GM23248 (cell line): ENCODE data around the gene CTNNA3. TPM values are rescaled to one million over a fixed set of nuclear protein-coding genes. Genes with fewer than 3 reads are reported as not detected.

Source experiments
- DNase-seq: peaks from one replicate; pipeline ENCODE4 v3.0.0-alpha.2; 2015
- H2AFZ ChIP-seq: fragments of 200-600 bp; sonication (generic); 2 replicates; pipeline ENCODE4 v1.6.1; 2016; ENCODE audit warnings: antibody characterized with exemption
- H3F3A ChIP-seq: fragments of 200-600 bp; sonication (generic); 2 replicates; pipeline ENCODE4 v1.6.1; 2016; ENCODE audit warnings: mild to moderate bottlenecking, antibody characterized with exemption, mixed run types; ENCODE audit not compliant: insufficient read depth
- H3K27ac ChIP-seq: fragments of 200-600 bp; sonication (generic); 2 replicates; pipeline ENCODE4 v1.5.1; 2016; ENCODE audit warnings: mild to moderate bottlenecking
- H3K27me3 ChIP-seq: fragments of 200-600 bp; sonication (generic); replicated peaks from 2 replicates; pipeline ENCODE4 v1.6.1; 2016; ENCODE audit warnings: mild to moderate bottlenecking; ENCODE audit not compliant: insufficient read depth
- H3K36me3 ChIP-seq: fragments of 200-600 bp; sonication (generic); 2 replicates; pipeline ENCODE4 v1.6.1; 2016; ENCODE audit warnings: low read depth, mild to moderate bottlenecking
- H3K4me1 ChIP-seq: fragments of 200-600 bp; sonication (generic); 2 replicates; pipeline ENCODE4 v1.6.1; 2016; ENCODE audit warnings: mild to moderate bottlenecking; ENCODE audit not compliant: insufficient read depth
- H3K4me2 ChIP-seq: fragments of 200-600 bp; sonication (generic); one replicate; pipeline ENCODE4 v1.6.1; 2016; ENCODE audit warnings: mild to moderate bottlenecking; ENCODE audit not compliant: unreplicated experiment
- H3K4me3 ChIP-seq: fragments of 200-600 bp; sonication (generic); 2 replicates; pipeline ENCODE4 v1.5.1; 2016; ENCODE audit warnings: mild to moderate bottlenecking
- H3K79me2 ChIP-seq: fragments of 200-600 bp; sonication (generic); 2 replicates; pipeline ENCODE4 v1.6.1; 2016; ENCODE audit warnings: mild to moderate bottlenecking; ENCODE audit not compliant: insufficient read depth
- H3K9ac ChIP-seq: fragments of 200-600 bp; sonication (generic); 2 replicates; pipeline ENCODE4 v1.6.1; 2016; ENCODE audit warnings: mild to moderate bottlenecking
- H3K9me2 ChIP-seq: fragments of 200-600 bp; sonication (generic); 2 replicates; pipeline ENCODE4 v1.6.1; 2016; ENCODE audit warnings: mixed run types, mild to moderate bottlenecking, moderate library complexity; ENCODE audit not compliant: insufficient read depth
- H3K9me3 ChIP-seq: fragments of 200-600 bp; sonication (generic); one replicate; pipeline ENCODE4 v1.6.1; 2017; ENCODE audit warnings: low read depth
- H4K20me1 ChIP-seq: fragments of 200-600 bp; sonication (generic); 2 replicates; pipeline ENCODE4 v1.6.0; 2016; ENCODE audit not compliant: insufficient read depth
- EZH2 ChIP-seq: fragments of 200-600 bp; sonication (generic); IDR thresholded peaks from 2 replicates; pipeline ENCODE4 v1.6.1; 2018; ENCODE audit warnings: antibody characterized with exemption, mild to moderate bottlenecking; ENCODE audit not compliant: insufficient read depth, poor library complexity, severe bottlenecking
- EZH2phosphoT487 ChIP-seq: fragments of 200-600 bp; sonication (generic); IDR thresholded peaks from 2 replicates; pipeline ENCODE4 v1.6.1; 2018; ENCODE audit warnings: antibody characterized with exemption, moderate library complexity, mild to moderate bottlenecking, low read depth; ENCODE audit not compliant: insufficient read depth
- WGBS, 2 experiments: methylation state at CpG; one replicate each; pipeline ENCODE4 v1.1.6; 2015 to 2017; ENCODE audit warnings: low lambda C conversion rate in 2 of 2, low coverage in 1 of 2; ENCODE audit errors: missing lambda C conversion rate in 2 of 2; 5-methylcytosine and 5-hydroxymethylcytosine counted together
- in situ Hi-C: fragments of 300-500 bp; cut with MboI; formaldehyde crosslinking; loops from 2 replicates; pipeline ENCODE4 v1.15.0; 2020
- polyA plus RNA-seq: library from polyadenylated mRNA; unstranded; fragments of >200 nt; fragmentation: Nextera tagmentation; extraction: Ambion mirVana; gene quantifications from 2 replicates; pipeline ENCODE4 v1.2.1, GENCODE V29; 2016
- total RNA-seq: library from RNA; depleted of rRNA; stranded (reverse); fragments of >200 nt; shearing (Covaris generic); gene quantifications from 2 replicates; pipeline ENCODE4 v1.2.3, GENCODE V29; 2014

Gene CTNNA3
- total and polyA plus RNA-seq, 2 experiments from 2014 or later, result not detected

GRCh38 chr10:66353422-66353821 lies 1342.6 kb downstream of the CTNNA3 start:
- DNase-seq, result no peak
- TF ChIP-seq EZH2phosphoT487 (no peak), EZH2 (no peak)
- H3K4me3 ChIP-seq, result no peak overlapping the region
- no peaks in the 10 kb centered on the region for H3K36me3 ChIP-seq
- in situ Hi-C loops, result no loop called here
- no peaks in the 10 kb centered on the region for H3K9me2 ChIP-seq
- H3F3A ChIP-seq, result no peaks in the 10 kb centered on the region
- no peak overlapping the region for H2AFZ ChIP-seq
- no peak overlapping the region for H3K4me2 ChIP-seq
- no peaks in the 10 kb centered on the region for H3K9me3 ChIP-seq
- no peak overlapping the region for H3K27ac ChIP-seq
- H3K27me3 ChIP-seq, result no peaks in the 10 kb centered on the region
- no peaks in the 10 kb centered on the region for H3K4me1 ChIP-seq
- no peaks in the 10 kb centered on the region for H3K79me2 ChIP-seq
- no peaks in the 10 kb centered on the region for H4K20me1 ChIP-seq
- WGBS, 2 experiments, result 23% methylated on average over 3 of the region's 3 CpGs
- H3K9ac ChIP-seq, result no peak overlapping the region

- Histone ChIP-seq H4K20me1 (no peaks in the 10 kb centered on the region), H2AFZ (no peak overlapping the region), H3F3A (no peaks in the 10 kb centered on the region), H3K27me3 (no peaks in the 10 kb centered on the region), H3K4me2 (no peak overlapping the region), H3K36me3 (no peaks in the 10 kb centered on the region), H3K27ac (no peak overlapping the region), H3K9ac (no peak overlapping the region), H3K9me3 (no peaks in the 10 kb centered on the region), H3K4me3 (no peak overlapping the region), H3K79me2 (no peaks in the 10 kb centered on the region), H3K4me1 (no peaks in the 10 kb centered on the region), H3K9me2 (no peaks in the 10 kb centered on the region)
- DNase-seq, result no peak
- in situ Hi-C loops, result no loop called here
- TF ChIP-seq EZH2 (no peak), EZH2phosphoT487 (no peak)
- 16 to 23% methylated on average over 1 of the region's 1 CpG for WGBS, 2 experiments
Measured at GRCh38 chr10:66350622-66351399, 1345.2 kb downstream of the CTNNA3 start.

GRCh38 chr10:66349726-66350125 lies 1346.3 kb downstream of the CTNNA3 start:
- no peak overlapping the region for H3K4me3 ChIP-seq
- no peak overlapping the region for H3K4me2 ChIP-seq
- DNase-seq, result no peak
- no peak overlapping the region for H3K27ac ChIP-seq
- H4K20me1 ChIP-seq, result no peaks in the 10 kb centered on the region
- H3K36me3 ChIP-seq, result no peaks in the 10 kb centered on the region
- H3K9me2 ChIP-seq, result no peaks in the 10 kb centered on the region
- 0 to 3% methylated on average over 1 of the region's 1 CpG for WGBS, 2 experiments
- no peak overlapping the region for H2AFZ ChIP-seq
- H3K79me2 ChIP-seq, result no peaks in the 10 kb centered on the region
- TF ChIP-seq EZH2 (no peak), EZH2phosphoT487 (no peak)
- H3K4me1 ChIP-seq, result no peaks in the 10 kb centered on the region
- no peak overlapping the region for H3K9ac ChIP-seq
- in situ Hi-C loops, result no loop called here
- H3F3A ChIP-seq, result no peaks in the 10 kb centered on the region
- no peaks in the 10 kb centered on the region for H3K9me3 ChIP-seq
- H3K27me3 ChIP-seq, result no peaks in the 10 kb centered on the region

- TF ChIP-seq EZH2phosphoT487 (no peak), EZH2 (no peak)
- no peak overlapping the region for H3K9ac ChIP-seq
- no peak overlapping the region for H3K4me2 ChIP-seq
- no peaks in the 10 kb centered on the region for H4K20me1 ChIP-seq
- no peaks in the 10 kb centered on the region for H3K36me3 ChIP-seq
- H3K27me3 ChIP-seq, result no peaks in the 10 kb centered on the region
- H3K4me3 ChIP-seq, result no peak overlapping the region
- H2AFZ ChIP-seq, result no peak overlapping the region
- no peaks in the 10 kb centered on the region for H3K9me3 ChIP-seq
- H3K4me1 ChIP-seq, result no peaks in the 10 kb centered on the region
- no peaks in the 10 kb centered on the region for H3F3A ChIP-seq
- no peak overlapping the region for H3K27ac ChIP-seq
- no peaks in the 10 kb centered on the region for H3K9me2 ChIP-seq
- WGBS, 2 experiments, result 23 to 26% methylated on average over 2 of the region's 2 CpGs
- in situ Hi-C loops, result no loop called here
- H3K79me2 ChIP-seq, result no peaks in the 10 kb centered on the region
- no peak for DNase-seq
Measured at GRCh38 chr10:66349076-66349475, 1346.9 kb downstream of the CTNNA3 start.
